MG63 (cell line): ENCODE measurements around the gene PSMB10. TPM values are rescaled to one million over a fixed set of nuclear protein-coding genes. Genes with fewer than 3 reads are reported as not detected.
"Not testable (repeated sequence)": the region's sequence is repeated elsewhere in the genome, so short reads cannot be mapped to it uniquely, and the experiment has no call there.

ENCODE experiments used
- DNase-seq: peaks from one replicate; pipeline ENCODE4 v3.0.0-alpha.2; 2020
- H3K27me3 ChIP-seq: fragments of 250-450 bp; sonication (Bioruptor Pico); 2 replicates; pipeline ENCODE4 v1.5.1; 2020; ENCODE audit warnings: mild to moderate bottlenecking, moderate library complexity
- H3K36me3 ChIP-seq: fragments of 250-450 bp; sonication (Bioruptor Pico); 2 replicates; pipeline ENCODE4 v1.5.1; 2020; ENCODE audit warnings: mild to moderate bottlenecking, moderate library complexity
- H3K4me3 ChIP-seq: fragments of 250-450 bp; sonication (Bioruptor Pico); 2 replicates; pipeline ENCODE4 v1.5.1; 2020; ENCODE audit warnings: mild to moderate bottlenecking, moderate library complexity
- H3K9me3 ChIP-seq: fragments of 250-450 bp; sonication (Bioruptor Pico); 2 replicates; pipeline ENCODE4 v1.5.1; 2020; ENCODE audit warnings: mild to moderate bottlenecking, moderate library complexity
- total RNA-seq: library from RNA; depleted of rRNA; stranded (reverse); fragments of >200 nt; shearing (Covaris generic); gene quantifications from 2 replicates; pipeline ENCODE4 v1.2.3, GENCODE V29; 2014; ENCODE audit warnings: low replicate concordance

PSMB10 gene
- total RNA-seq, 1 experiment from 2014 or later, result 12.7 TPM

- H3K27me3 ChIP-seq, result no peaks in the 10 kb centered on the region
- DNase-seq, result no peak
- no peak overlapping the region for H3K4me3 ChIP-seq
- H3K9me3 ChIP-seq, result no peaks in the 10 kb centered on the region
- no peaks in the 10 kb centered on the region; the same call in 1 of the 2 replicates for H3K36me3 ChIP-seq
Measured at GRCh38 chr16:67922740-67923139, 13.9 kb downstream of the PSMB10 start.

- no peaks in the 10 kb centered on the region for H3K9me3 ChIP-seq
- no peak overlapping the region for H3K4me3 ChIP-seq
- no peaks in the 10 kb centered on the region; the same call in 1 of the 2 replicates for H3K36me3 ChIP-seq
- DNase-seq, result no peak
- no peaks in the 10 kb centered on the region for H3K27me3 ChIP-seq
Measured at GRCh38 chr16:67922221-67922620, 14.4 kb downstream of the PSMB10 start.

GRCh38 chr16:67919622-67920221, 16.9 kb downstream of the PSMB10 start:
- no peak overlapping the region for H3K4me3 ChIP-seq
- H3K27me3 ChIP-seq, result no peaks in the 10 kb centered on the region
- DNase-seq, result no peak
- H3K36me3 ChIP-seq, result no peaks in the 10 kb centered on the region; the same call in 1 of the 2 replicates
- no peaks in the 10 kb centered on the region for H3K9me3 ChIP-seq

GRCh38 chr16:67917852-67918236, 18.8 kb downstream of the PSMB10 start:
- Histone ChIP-seq H3K27me3 (no peaks in the 10 kb centered on the region), H3K36me3 (no peaks in the 10 kb centered on the region; the same call in 1 of the 2 replicates), H3K4me3 (no peak overlapping the region), H3K9me3 (no peaks in the 10 kb centered on the region)
- DNase-seq, result peak; percentile 34

GRCh38 chr16:67917140-67917851, 19.4 kb downstream of the PSMB10 start:
- no peaks in the 10 kb centered on the region for H3K9me3 ChIP-seq
- no peaks in the 10 kb centered on the region for H3K27me3 ChIP-seq
- peak; percentile 40 for DNase-seq
- H3K36me3 ChIP-seq, result no peaks in the 10 kb centered on the region; the same call in 1 of the 2 replicates
- H3K4me3 ChIP-seq, result no peak overlapping the region

- Histone ChIP-seq H3K36me3 (no peaks in the 10 kb centered on the region; the same call in 1 of the 2 replicates), H3K9me3 (no peaks in the 10 kb centered on the region), H3K4me3 (no peak overlapping the region), H3K27me3 (no peaks in the 10 kb centered on the region)
- DNase-seq, result no peak
Measured at GRCh38 chr16:67915831-67916723, 20.6 kb downstream of the PSMB10 start.

- H3K9me3 ChIP-seq, H3K4me3 ChIP-seq, DNase-seq, H3K27me3 ChIP-seq, H3K36me3 ChIP-seq: not testable (repeated sequence)
Measured at GRCh38 chr16:67915496-67915769, 21.2 kb downstream of the PSMB10 start.

- H3K27me3 ChIP-seq, result no peaks in the 10 kb centered on the region
- no peaks in the 10 kb centered on the region for H3K9me3 ChIP-seq
- DNase-seq, result no peak
- no peaks in the 10 kb centered on the region; the same call in 1 of the 2 replicates for H3K36me3 ChIP-seq
- no peak overlapping the region for H3K4me3 ChIP-seq
Measured at GRCh38 chr16:67914758-67915495, 21.7 kb downstream of the PSMB10 start.

GRCh38 chr16:67910158-67910557, 26.5 kb downstream of the PSMB10 start:
- no peaks in the 10 kb centered on the region for H3K9me3 ChIP-seq
- H3K27me3 ChIP-seq, result no peaks in the 10 kb centered on the region
- no peaks in the 10 kb centered on the region for H3K36me3 ChIP-seq
- H3K4me3 ChIP-seq, result no peak overlapping the region
- peak; percentile 16 for DNase-seq

- H3K27me3 ChIP-seq, result no peaks in the 10 kb centered on the region
- no peaks in the 10 kb centered on the region for H3K9me3 ChIP-seq
- no peak for DNase-seq
- no peak overlapping the region for H3K4me3 ChIP-seq
- H3K36me3 ChIP-seq, result no peaks in the 10 kb centered on the region
Measured at GRCh38 chr16:67909056-67909742, 27.5 kb downstream of the PSMB10 start.

GRCh38 chr16:67907397-67908180, 29.1 kb downstream of the PSMB10 start:
- Histone ChIP-seq H3K27me3 (no peaks in the 10 kb centered on the region), H3K36me3 (no peaks in the 10 kb centered on the region), H3K9me3 (no peaks in the 10 kb centered on the region), H3K4me3 (no peak overlapping the region)
- DNase-seq, result no peak

GRCh38 chr16:67902831-67903230, 33.8 kb downstream of the PSMB10 start:
- H3K27me3 ChIP-seq, result no peaks in the 10 kb centered on the region
- no peaks in the 10 kb centered on the region for H3K36me3 ChIP-seq
- H3K9me3 ChIP-seq, result no peaks in the 10 kb centered on the region
- DNase-seq, result no peak
- no peak overlapping the region for H3K4me3 ChIP-seq

- Histone ChIP-seq H3K36me3 (no peaks in the 10 kb centered on the region), H3K4me3 (no peak overlapping the region), H3K27me3 (no peaks in the 10 kb centered on the region), H3K9me3 (no peaks in the 10 kb centered on the region)
- no peak for DNase-seq
Measured at GRCh38 chr16:67901734-67902133, 34.9 kb downstream of the PSMB10 start.

- H3K4me3 ChIP-seq, result no peak overlapping the region
- no peaks in the 10 kb centered on the region for H3K9me3 ChIP-seq
- H3K36me3 ChIP-seq, result no peaks in the 10 kb centered on the region
- peak; percentile 20 for DNase-seq
- no peaks in the 10 kb centered on the region for H3K27me3 ChIP-seq
Measured at GRCh38 chr16:67897231-67897630, 39.4 kb downstream of the PSMB10 start.

- no peaks in the 10 kb centered on the region for H3K27me3 ChIP-seq
- H3K36me3 ChIP-seq, result no peaks in the 10 kb centered on the region
- no peaks in the 10 kb centered on the region for H3K9me3 ChIP-seq
- H3K4me3 ChIP-seq, result peak overlapping the region; percentile 75
- DNase-seq, result no peak
Measured at GRCh38 chr16:67893743-67894399, 42.8 kb downstream of the PSMB10 start.
